Muscle layer of duodenum (tissue), 2 donors: ENCODE results near the gene DCUN1D5.
"Not testable (repeated sequence)": the region's sequence is repeated elsewhere in the genome, so short reads cannot be mapped to it uniquely, and the experiment has no call there.

Source experiments
- H3K27ac ChIP-seq: one replicate; pipeline ENCODE4 v1.7.0; 2013; ENCODE audit warnings: mild to moderate bottlenecking, low read length
- H3K27me3 ChIP-seq: one replicate; pipeline ENCODE4 v1.7.0; 2013; ENCODE audit warnings: low read depth, mild to moderate bottlenecking, control low read depth, low read length
- H3K36me3 ChIP-seq, 2 donors: one replicate each; pipeline ENCODE4 v1.7.0; 2013; ENCODE audit warnings: low read length in 2 of 2, control low read depth in 1 of 2, mild to moderate bottlenecking in 1 of 2; ENCODE audit not compliant: insufficient read depth in 2 of 2, control insufficient read depth in 1 of 2
- H3K4me1 ChIP-seq, 2 donors: one replicate each; pipeline ENCODE4 v1.7.0; 2013; ENCODE audit warnings: low read length in 2 of 2, mild to moderate bottlenecking in 2 of 2, control low read depth in 1 of 2, moderate library complexity in 1 of 2; ENCODE audit not compliant: insufficient read depth in 2 of 2, control insufficient read depth in 1 of 2
- H3K4me3 ChIP-seq, 2 donors: one replicate each; pipeline ENCODE4 v1.7.0; 2013; ENCODE audit warnings: low read length in 2 of 2, low read depth in 1 of 2, mild to moderate bottlenecking in 1 of 2
- H3K9me3 ChIP-seq, 2 donors: one replicate each; pipeline ENCODE4 v1.7.0; 2013; ENCODE audit warnings: low read length in 2 of 2, control low read depth in 1 of 2, mild to moderate bottlenecking in 1 of 2; ENCODE audit not compliant: control insufficient read depth in 1 of 2
- donor health status: healthy.

The DCUN1D5 gene

GRCh38 chr11:103029401-103029800 lies 62.6 kb downstream of the DCUN1D5 start:
- no peaks in the 10 kb centered on the region for H3K9me3 ChIP-seq
- no peak overlapping the region for H3K4me3 ChIP-seq
- no peak overlapping the region for H3K27ac ChIP-seq
- H3K36me3 ChIP-seq, result no peaks in the 10 kb centered on the region
- no peaks in the 10 kb centered on the region for H3K4me1 ChIP-seq
- H3K27me3 ChIP-seq, result no peaks in the 10 kb centered on the region

- not testable (repeated sequence) for H3K36me3 ChIP-seq, H3K27ac ChIP-seq, H3K27me3 ChIP-seq, H3K4me1 ChIP-seq, H3K4me3 ChIP-seq, H3K9me3 ChIP-seq
Observed at GRCh38 chr11:103028304-103029020, 63.5 kb downstream of the DCUN1D5 start.

- Histone ChIP-seq H3K4me1 (no peaks in the 10 kb centered on the region), H3K36me3 (no peaks in the 10 kb centered on the region), H3K4me3 (no peak overlapping the region), H3K27me3 (no peaks in the 10 kb centered on the region), H3K27ac (no peak overlapping the region), H3K9me3 (no peaks in the 10 kb centered on the region)
Observed at GRCh38 chr11:103024086-103024485, 67.9 kb downstream of the DCUN1D5 start.

- Histone ChIP-seq H3K27me3 (no peaks in the 10 kb centered on the region), H3K4me3 (no peak overlapping the region), H3K4me1 (no peaks in the 10 kb centered on the region), H3K36me3 (no peaks in the 10 kb centered on the region), H3K27ac (no peak overlapping the region), H3K9me3 (no peaks in the 10 kb centered on the region)
Observed at GRCh38 chr11:103016031-103016430, 75.9 kb downstream of the DCUN1D5 start.

- Histone ChIP-seq H3K9me3 (peaks cover 3 to 15% of the 10 kb centered on the region in 2 donors), H3K4me1 (no peaks in the 10 kb centered on the region), H3K27ac (no peak overlapping the region)
Observed at GRCh38 chr11:103013421-103013820, 78.5 kb downstream of the DCUN1D5 start.

More at GRCh38 chr11:103013421-103013820, 78.5 kb downstream of the DCUN1D5 start:
- H3K4me3 ChIP-seq, result no peak overlapping the region
- no peaks in the 10 kb centered on the region for H3K36me3 ChIP-seq
- H3K27me3 ChIP-seq, result no peaks in the 10 kb centered on the region
